ENCODE measurements around the gene ASCL1. TPM values are rescaled to one million over a fixed set of nuclear protein-coding genes. Genes with fewer than 3 reads are reported as not detected.

Gene ASCL1
- total and polyA plus RNA-seq, 4 donors = 0.25 to 0.88 (median 0.63) TPM

- WGBS, 2 donors = 6% methylated on average over 18 to 19 of the region's 19 CpGs
- no peak overlapping the region for H3K27ac ChIP-seq (ENCODE audit: low read depth in 1 of 2, low read length in 1 of 2)
- H3K9me3 ChIP-seq (ENCODE audit: control insufficient read depth in 4 of 4, insufficient read depth in 3 of 4, low read length in 3 of 4) = peaks cover 0 to 7% (median 0%) of the 10 kb centered on the region in 4 donors
- ATAC-seq (ENCODE audit: insufficient read depth, low FRiP score) = no peak
- DNase-seq = no peak
- no peak overlapping the region for H3K4me3 ChIP-seq
- peaks cover 16 to 88% (median 82%) of the 10 kb centered on the region in 3 donors for H3K27me3 ChIP-seq (ENCODE audit: control insufficient read depth in 3 of 3, insufficient read depth in 3 of 3, low read length in 2 of 3)
- H3K36me3 ChIP-seq (ENCODE audit: control insufficient read depth in 4 of 4, insufficient read depth in 4 of 4, low read length in 4 of 4) = no peaks in the 10 kb centered on the region
- TF ChIP-seq CTCF (IDR thresholded peaks at IDR 0.05; ENCODE audit: control extremely low read depth, extremely low read depth) = no peak
- peaks cover 0 to 14% (median 0%) of the 10 kb centered on the region in 5 donors for H3K4me1 ChIP-seq (ENCODE audit: control insufficient read depth in 5 of 5, insufficient read depth in 5 of 5, low read length in 5 of 5)
- H3K9ac ChIP-seq (ENCODE audit: insufficient read depth in 1 of 2, low read length in 2 of 2) = no peak overlapping the region
These were observed 641 bp upstream of the ASCL1 start for GRCh38 chr12:102956738-102957327.

GRCh38 chr12:102958073-102958829, 777 bp downstream of the ASCL1 start:
- Histone ChIP-seq H3K4me1 (ENCODE audit: control insufficient read depth in 5 of 5, insufficient read depth in 5 of 5, low read length in 5 of 5) (peaks cover 0 to 14% (median 0%) of the 10 kb centered on the region in 5 donors), H3K27ac (ENCODE audit: low read depth in 1 of 2, low read length in 1 of 2) (no peak overlapping the region), H3K9me3 (ENCODE audit: control insufficient read depth in 4 of 4, insufficient read depth in 3 of 4, low read length in 3 of 4) (peaks cover 0 to 7% (median under 1%) of the 10 kb centered on the region in 4 donors), H3K4me3 (peak overlapping the region; percentile 4), H3K27me3 (ENCODE audit: control insufficient read depth in 3 of 3, insufficient read depth in 3 of 3, low read length in 2 of 3) (peaks cover 22 to 85% (median 81%) of the 10 kb centered on the region in 3 donors), H3K36me3 (ENCODE audit: control insufficient read depth in 4 of 4, insufficient read depth in 4 of 4, low read length in 4 of 4) (no peaks in the 10 kb centered on the region), H3K9ac (ENCODE audit: insufficient read depth in 1 of 2, low read length in 2 of 2) (no peak overlapping the region)
- DNase-seq (peak; percentile 59 to 67 (median 64)), ATAC-seq (ENCODE audit: insufficient read depth, low FRiP score) (no peak)
- TF ChIP-seq CTCF (IDR thresholded peaks at IDR 0.05; ENCODE audit: control extremely low read depth, extremely low read depth) = no peak
- 2% methylated on average over 68 to 83 of the region's 83 CpGs for WGBS, 2 donors

GRCh38 chr12:102958830-102959176, 1.3 kb downstream of the ASCL1 start:
- no peak for ATAC-seq (ENCODE audit: insufficient read depth, low FRiP score)
- Histone ChIP-seq H3K36me3 (ENCODE audit: control insufficient read depth in 4 of 4, insufficient read depth in 4 of 4, low read length in 4 of 4) (no peaks in the 10 kb centered on the region), H3K4me1 (ENCODE audit: control insufficient read depth in 5 of 5, insufficient read depth in 5 of 5, low read length in 5 of 5) (peaks cover 0 to 14% (median 0%) of the 10 kb centered on the region in 5 donors), H3K9ac (ENCODE audit: insufficient read depth in 1 of 2, low read length in 2 of 2) (no peak overlapping the region), H3K27me3 (ENCODE audit: control insufficient read depth in 3 of 3, insufficient read depth in 3 of 3, low read length in 2 of 3) (peaks cover 22 to 85% (median 81%) of the 10 kb centered on the region in 3 donors), H3K27ac (ENCODE audit: low read depth in 1 of 2, low read length in 1 of 2) (no peak overlapping the region), H3K4me3 (no peak overlapping the region), H3K9me3 (ENCODE audit: control insufficient read depth in 4 of 4, insufficient read depth in 3 of 4, low read length in 3 of 4) (peaks cover 2 to 11% (median 4%) of the 10 kb centered on the region in 4 donors)
- no peak for DNase-seq
- TF ChIP-seq CTCF (IDR thresholded peaks at IDR 0.05; ENCODE audit: control extremely low read depth, extremely low read depth) = no peak
- WGBS, 2 donors = 2 to 4% methylated on average over 15 of the region's 15 CpGs

Data from lung (tissue), 12 donors.